ENCODE data around the gene UPP2.

GRCh38 chr2:158112992-158113391 lies 11.3 kb downstream of the UPP2 start:
- TF ChIP-seq CTCF (IDR thresholded peaks at IDR 0.05): no peak
- TF ChIP-seq EZH2 (IDR thresholded peaks at IDR 0.05; ENCODE audit: borderline replicate concordance, insufficient read depth, low read depth, low read length, poor library complexity, severe bottlenecking): no peak
